GM18511 (cell line): Measurements from ENCODE around the gene SORL1-AS1.

Experiments
- ATAC-seq: cut with Tn5 transposase; IDR thresholded peaks from one replicate; pipeline ENCODE4 v1.9.1; 2021; ENCODE audit warnings: mild to moderate bottlenecking, moderate library complexity; ENCODE audit not compliant: unreplicated experiment

SORL1-AS1 gene

DNA sequence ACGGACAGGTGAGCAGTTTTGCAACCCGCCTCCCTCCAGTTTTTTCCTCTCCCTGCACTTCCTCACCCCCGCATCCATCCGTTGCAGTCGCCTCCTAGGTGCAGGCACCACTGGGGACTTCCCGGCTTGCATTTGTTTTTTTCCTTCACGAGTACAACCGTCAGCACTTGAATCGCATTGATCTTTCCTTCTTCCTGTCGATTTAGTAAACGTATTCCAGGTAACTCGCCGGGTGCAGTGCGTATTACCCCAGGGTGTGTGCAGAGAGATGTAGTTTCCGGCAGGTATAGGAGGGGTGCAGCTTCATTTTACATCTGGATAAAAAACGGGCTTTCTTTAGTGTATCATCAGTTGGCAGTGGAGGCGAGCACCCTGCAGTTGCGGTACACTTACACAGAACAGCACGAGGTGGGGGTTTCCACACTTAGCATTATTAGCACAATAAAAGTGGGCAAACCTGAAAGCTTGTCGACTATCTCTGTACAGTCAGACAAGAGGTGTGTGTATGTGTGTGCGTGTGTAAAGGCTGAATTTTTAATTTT lies at the start of gene SORL1-AS1:
TSS of gene SORL1-AS1 (minus strand) at position 359 of the 542 bp plus-strand sequence.
- ATAC-seq, result peak; percentile 27

DNA sequence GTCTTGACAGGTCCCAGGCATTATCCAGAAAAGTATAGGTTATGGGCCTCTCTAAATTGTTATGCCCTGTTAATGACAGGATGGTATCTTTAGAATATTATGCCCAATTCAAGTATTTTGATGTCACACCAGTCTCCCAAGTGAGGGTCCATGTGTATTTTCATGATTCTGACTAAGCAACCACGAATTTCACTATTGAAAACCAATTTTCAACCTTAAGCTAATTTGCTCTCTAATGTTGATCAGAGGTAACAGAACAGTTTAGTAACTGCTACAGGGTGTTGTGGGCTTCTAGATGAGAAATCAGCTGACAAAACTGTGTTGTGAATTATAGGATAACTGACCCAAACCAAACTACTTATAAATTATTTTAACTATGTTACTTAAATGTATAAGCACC lies 48.0 kb upstream of the SORL1-AS1 start:
- ATAC-seq, result no peak

DNA sequence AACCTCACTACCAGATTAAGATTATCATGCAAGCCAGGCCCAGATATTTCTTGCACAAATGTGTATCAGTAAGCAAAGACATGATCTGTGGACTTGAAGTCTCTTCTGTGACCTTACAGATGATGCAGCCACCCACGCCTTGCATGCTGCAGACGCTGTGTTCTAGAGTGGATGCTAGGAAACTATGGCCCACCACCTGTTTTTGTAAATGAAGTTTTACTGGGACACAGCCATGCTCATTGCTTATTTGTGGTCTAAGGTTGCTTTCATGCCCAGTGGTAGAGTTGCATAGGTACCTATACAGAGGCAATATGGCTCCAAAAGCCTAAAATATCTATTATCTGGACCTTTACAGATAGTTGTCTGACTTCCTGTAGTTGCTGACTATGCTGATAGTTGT lies 47.5 kb upstream of the SORL1-AS1 start:
- ATAC-seq, result no peak

DNA sequence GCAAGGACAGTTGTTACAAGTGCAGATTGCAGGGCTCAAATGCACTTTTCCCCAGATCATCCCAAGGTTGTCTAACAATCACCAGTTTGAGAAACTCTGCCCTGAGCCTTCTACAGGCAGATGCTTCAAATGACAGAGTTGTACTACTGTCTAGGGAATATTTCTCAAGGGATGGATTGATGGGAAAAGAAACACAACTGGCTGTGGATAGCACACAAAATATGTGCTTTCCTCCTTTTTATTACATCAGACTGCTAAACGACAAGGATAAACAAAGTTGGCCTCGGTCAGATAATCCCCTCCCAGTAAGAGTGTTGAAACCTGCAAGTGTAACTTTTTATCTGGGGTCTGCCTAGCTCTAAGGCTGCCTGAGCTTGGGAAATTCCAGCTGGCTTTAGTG lies 46.6 kb upstream of the SORL1-AS1 start:
- no peak for ATAC-seq

DNA sequence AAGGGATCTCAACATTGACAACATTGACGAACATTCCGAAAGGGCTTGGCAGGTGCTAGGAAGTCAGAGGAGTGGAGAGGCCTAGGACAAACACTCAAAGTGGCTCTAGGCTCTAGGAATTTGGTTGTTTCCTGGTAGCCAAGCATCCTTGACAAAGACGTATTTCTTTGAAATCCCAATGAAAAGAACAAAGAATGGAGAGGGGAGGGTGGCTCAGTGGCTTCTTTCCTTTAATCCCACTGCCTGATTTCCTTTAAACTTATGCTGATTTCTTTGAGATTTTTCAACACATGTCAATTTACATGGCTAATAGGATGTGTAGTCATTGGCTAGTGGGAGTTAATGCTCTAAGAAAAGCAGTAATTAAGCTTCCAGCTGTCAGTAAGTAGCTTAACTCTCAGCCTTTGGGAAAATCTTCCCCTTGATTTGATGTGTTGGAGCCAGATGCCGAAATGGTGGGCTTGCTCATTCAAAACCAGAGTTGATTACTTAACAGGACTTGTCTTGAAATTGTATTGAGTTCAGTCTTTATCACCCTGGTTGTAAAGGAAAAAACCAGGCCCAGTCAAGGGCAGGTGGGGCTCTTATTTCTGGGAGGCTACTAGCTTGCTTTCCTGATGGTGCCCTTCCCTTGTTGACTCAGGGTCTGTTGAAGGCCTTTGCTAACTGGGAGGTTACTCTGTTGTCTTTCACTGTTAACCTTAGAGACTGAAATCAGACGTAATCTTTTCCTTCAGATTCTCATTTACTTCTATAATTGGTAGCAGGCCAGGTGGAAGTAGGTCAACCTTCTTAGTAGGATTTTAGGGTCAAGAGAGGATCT lies 44.6 kb upstream of the SORL1-AS1 start:
- ATAC-seq, result no peak

DNA sequence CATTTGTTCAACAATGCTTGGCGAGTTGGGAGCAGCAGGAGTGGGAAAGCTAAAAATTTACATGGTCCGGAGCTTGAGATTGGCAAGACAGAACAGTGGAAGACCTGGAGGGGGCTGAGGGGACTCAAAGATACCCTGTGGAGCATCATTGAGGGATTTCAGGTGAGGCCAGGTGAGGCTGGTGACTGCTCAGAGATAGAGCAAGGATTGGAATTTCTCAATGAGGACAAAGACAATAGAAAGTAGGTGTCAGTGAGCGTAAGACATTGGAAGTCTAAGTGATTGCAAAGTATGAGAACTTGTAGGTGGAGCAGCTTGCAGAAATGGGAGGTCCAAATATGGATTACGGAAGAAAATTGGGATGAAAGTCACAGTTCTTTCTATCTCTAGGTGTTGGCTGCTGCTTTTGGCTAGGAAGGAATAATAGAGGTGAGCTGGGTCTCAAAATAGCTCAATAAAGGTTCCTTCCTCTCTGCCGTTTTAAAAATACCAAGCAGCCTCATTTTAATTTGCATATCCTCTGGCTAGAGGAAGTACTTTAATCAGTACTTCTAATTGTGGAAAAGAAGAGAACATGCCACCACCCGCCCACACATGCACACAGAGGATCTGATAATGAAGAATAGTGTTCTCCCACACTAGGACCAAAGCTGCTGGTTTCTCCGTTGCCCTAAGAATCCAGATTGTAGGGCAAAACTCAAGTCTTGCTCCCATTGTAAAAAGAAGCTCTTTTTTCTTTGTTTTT lies 41.8 kb upstream of the SORL1-AS1 start:
- peak; percentile 89 for ATAC-seq

DNA sequence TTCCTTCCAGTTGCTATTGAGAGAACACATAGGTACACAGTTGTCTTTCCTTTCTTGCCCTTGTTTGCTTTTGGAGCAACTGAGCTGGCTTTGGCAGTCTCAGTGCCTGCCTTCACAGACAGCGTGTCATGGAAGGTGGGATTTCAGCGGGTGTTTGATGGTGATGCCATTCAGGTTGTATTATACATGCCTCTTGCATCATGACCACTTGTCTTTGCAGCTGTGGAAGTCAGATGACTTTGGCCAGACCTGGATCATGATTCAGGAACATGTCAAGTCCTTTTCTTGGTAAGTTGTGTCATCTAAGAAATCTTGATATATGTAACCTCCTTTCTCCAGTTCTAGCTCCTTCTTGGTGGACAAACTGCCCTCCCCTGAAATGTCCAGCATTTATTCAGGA lies 37.1 kb upstream of the SORL1-AS1 start:
- no peak for ATAC-seq

DNA sequence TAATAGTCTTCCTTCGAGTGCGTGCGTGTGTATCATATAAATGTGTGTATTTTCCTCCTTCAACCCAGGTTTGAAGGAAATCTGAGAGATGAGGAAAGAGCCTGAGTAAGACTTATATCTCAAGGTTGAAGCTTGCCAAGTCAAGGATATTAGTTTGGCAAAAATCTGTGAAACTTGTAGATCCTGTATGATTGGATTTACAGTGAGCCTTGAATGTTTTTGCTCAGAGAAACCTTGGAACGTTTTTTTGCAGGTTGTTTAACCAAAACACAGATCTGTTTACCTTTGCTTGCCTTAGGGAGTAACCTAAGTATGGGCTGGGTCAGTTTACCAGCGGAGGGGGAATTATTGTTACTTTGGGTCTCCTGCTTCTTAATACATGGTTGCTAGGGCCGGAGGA lies 35.9 kb upstream of the SORL1-AS1 start:
- no peak for ATAC-seq

DNA sequence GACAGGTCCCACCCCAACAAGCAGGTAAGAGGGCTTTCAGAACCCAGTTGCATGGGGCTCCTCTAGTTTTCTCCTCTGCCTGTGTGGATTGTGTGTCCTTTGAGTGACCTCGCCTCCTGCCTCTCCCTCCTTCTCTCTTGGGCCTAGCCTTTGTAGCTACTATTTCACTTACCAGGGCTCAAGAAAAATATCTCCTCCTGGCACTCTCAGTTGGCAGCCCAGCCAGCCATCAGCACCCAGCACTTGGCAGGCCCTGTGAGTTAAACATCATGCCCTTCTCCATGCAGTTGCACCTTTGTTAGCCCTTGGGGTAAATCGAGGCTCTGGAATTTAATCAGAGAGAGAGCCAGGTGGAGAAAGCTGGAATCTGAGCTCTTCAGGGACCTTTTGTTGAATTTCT lies 35.4 kb upstream of the SORL1-AS1 start:
- no peak for ATAC-seq

DNA sequence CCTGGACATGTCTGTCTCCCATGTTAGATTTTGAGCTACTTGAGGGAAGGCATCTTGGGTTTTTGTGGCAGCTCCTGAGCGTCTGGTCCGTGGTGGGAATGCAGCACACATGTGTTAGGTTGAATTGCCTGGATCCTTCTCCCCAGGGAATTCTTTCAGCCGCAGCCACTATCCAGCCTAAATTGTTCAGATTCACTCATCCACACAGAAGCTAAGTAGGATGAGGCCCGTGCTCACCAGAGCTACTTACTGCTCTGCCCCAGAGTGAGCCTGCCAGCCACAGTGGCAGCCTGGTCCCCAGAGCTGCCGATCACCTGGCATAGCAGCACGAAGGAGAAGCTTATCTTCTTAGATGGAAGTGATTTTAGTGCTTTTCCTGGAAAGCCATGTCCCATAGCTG lies 34.4 kb upstream of the SORL1-AS1 start:
- no peak for ATAC-seq

DNA sequence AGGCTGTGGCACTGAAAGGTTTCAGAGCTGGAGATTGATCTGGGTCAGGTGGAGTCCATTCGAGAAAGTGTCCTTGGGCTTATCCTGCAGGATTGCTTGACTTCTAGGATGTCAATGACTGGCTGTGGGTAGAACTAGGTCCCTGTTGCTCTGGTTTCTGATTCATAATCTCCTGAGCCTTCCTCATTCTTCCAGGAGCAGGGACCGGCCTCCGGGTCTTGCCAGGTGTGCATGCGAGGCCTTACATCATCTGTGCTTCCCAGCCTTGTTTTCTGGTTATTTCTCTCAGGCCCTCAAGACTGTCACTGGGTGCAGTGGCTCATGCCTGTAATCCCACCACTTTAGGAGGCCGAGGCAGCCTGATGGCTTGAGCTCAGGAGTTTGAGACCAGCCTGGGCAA lies 33.3 kb upstream of the SORL1-AS1 start:
- ATAC-seq, result no peak

DNA sequence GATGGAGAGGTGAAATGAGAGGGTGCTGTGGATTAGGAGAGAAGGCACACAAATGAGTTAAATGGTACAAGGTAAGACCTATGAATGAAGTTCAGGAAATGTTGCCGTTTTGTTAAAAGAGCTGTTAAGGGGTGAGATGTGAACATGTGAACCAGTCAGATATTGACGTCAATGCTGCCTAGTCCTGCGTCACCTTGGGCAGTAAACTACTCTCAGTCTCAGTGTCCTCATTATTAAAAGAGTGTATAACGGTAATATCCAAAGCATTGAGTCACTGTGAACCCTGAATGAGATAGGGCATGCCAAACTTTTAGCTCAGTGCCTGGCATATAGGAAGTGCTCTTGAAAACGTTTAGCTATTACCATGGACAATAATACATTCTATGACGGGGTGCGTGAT lies 32.4 kb upstream of the SORL1-AS1 start:
- ATAC-seq, result no peak

DNA sequence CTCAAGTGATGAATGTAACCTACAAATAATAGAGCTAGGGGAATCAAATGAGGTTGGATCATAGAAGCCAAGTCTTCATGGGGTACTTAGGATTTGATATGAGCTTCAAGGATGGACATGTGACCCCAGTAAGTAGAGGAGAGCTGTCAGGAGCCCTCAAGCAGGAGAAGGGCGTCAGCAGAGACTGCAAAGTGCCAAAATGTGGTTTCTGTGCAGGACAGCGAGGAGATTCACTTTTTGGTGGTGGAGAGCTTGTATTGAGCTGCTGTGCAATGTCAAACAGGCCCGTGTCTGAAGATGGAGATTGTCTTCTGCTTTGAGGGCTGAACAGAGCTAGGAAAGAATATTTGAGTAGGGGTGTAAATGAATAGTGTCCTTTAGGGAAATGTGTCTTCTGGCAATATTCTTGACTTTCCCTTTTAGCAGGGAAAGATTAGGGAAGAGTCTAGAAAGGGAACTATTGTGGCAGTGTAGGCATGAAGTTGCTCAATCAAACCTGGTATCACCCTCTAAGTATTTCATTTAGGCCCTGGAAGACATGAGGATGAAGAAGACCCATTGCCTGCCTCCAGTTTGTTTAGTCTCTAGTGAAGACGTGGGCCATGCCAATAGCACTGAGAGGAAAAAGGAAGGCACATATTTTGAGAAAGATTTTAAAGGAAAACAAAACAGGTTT lies 31.2 kb upstream of the SORL1-AS1 start:
- no peak for ATAC-seq

DNA sequence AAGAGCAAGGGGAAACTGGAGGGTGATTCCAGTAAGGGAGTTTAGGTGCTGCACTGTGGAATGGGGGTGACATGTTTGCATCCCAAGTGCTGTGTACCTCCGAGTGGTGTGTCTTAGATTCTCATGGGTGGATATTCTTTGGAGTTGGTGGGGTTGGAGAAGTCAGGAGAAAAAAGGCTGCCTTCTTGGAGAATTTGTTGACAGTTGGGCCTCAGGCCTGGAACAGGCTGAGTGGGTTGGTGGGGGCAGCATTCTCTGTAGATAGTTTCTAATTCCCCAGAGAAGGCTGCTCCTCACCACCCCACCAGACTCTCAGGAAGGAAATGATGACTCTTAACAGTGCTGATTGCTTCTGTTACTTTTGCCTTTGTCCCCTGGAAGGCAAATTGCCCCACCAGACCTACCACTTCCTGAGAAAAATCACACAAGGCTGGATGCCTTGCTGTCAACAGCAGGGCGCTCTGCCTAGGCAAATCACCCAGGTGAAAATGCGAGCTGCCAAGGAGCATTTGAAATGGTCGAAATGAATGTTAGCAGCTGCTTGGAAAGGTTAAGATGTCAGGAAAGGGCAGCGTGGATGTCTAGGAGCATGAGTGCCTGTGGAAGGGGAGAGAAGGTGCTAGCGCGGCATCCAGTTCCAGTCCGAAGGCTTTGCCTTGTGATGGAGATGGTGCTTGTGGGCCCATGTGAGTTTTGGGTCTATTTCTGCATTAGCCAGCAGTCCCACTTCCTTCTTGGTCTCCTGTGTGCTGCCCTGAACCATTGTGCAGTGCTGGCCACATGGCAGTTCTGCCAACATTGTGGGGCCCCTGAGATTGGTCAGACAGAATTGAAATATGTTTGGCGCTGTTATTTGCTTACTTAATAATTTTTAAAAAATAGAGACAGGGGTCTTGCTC lies 29.7 kb upstream of the SORL1-AS1 start:
- peak; percentile 91 for ATAC-seq

DNA sequence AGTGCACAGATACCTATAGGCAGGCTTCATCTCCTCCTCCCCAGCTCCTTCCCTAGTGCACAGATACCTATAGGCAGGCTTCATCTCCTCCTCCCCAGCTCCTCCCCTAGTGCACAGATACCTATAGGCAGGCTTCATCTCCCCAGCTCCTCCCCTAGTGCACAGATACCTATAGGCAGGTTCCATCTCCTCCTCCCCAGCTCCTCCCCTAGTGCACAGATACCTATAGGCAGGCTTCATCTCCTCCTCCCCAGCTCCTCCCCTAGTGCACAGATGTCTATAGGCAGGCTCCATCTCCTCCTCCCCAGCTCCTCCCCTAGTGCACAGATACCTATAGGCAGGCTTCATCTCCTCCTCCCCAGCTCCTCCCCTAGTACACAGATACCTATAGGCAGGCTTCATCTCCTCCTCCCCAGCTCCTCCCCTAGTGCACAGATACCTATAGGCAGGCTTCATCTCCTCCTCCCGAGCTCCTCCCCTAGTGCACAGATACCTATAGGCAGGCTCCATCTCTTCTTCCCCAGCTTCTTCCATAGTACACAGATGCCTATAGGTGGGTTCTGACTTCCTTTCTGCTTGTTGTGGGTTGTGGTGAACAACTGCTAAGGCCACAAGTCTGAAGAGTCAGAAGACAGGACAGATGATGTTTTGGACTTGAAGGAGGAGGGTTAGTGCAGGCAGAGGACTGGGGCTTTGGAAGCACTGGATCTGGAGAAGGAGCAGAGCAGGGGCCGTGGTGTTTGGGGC lies 28.9 kb upstream of the SORL1-AS1 start:
- ATAC-seq, result peak; percentile 60

DNA sequence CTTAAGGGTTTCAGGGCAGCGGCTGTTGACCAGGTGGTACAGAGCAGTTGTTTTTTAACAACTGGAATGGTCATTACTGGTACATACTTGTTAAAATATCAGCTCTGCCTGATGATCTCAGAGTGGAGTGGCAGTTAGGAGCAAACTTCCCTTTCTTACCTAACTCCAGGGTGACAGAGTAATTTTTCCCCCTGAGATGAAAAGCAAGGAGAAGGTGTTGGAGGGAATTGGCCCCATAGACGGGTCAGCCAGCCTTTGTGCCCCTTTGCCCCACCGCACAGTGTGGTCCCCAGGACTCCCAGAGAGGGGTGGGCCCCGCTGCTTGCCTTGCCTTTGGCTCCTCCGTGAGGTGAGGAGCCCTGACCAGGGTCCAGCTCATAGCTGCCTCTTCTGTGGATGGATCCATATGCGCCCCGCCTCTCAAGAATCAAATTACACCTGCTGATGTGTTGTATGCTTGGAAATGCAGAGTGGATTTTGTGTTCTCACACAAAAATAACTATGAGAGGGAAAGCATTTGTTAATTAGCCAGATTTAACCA lies 27.0 kb upstream of the SORL1-AS1 start:
- no peak for ATAC-seq

DNA sequence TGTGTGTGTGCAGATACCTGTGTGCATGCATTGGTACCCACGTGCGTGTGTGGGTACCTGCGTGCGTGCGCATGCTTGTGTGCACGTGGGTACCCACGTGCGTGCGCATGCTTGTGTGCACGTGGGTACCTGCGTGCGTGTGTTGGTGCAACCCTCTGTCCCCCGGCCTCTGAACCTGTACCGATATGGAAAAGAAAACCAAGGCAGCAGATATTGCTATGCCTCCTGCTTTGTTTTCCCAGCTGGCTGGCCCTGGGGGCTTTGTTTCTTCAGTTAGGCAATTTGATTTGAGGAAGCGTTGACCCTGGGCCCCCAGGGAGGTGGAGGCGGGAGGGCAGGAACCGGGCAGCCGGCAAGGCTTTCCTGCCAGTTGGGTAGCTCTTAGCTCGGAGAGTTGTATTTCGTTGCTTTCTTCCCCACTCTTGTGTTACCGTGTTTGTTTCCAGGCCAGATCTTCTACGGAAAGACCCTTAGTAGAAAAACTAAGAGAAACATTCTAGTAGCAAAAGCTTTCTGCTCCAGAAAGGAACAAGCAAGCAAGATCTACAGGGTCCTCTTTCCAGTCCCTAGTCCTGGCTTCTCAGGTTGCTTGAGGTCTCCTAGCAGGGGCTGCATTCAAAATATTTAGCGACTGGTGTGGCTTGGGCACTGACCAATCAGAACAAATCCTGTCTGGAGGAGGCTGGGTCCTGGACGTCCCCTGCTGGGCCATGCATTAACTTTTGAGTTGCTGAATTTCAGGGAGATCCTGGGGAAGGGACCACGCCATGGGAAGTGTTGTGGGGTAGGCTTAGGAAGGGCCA lies 26.3 kb upstream of the SORL1-AS1 start:
- ATAC-seq, result no peak

DNA sequence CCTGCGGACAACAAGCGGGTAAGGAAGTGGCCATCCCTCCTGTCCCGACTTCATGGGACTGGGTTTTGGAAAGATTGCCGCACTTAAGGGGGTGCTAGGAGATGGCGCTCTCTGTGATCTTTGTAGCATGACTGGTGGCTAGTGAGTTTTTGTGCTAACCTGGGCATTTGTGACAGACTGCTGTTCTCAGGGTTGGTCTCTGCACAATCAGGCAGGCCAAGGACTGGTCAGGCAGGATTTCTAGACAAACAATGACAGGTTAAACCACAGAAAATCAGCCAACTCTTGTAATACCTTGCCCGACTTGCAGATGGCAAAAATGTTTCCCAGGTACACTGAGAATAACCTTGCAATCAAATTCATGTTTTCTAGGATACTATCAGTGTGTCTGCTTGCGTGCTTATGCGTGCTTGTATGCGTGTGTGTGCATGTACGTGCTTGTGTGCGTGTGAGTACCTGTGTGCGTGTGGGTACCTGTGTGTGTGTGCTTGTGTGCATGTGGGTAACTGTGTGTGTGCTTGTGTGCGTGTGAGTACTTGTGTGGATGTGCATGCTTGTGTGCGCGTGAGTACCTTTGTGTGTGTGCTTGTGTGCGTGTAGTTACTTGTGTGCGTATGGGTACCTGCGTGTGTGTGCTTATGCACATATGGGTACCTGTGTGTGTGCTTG lies 25.6 kb upstream of the SORL1-AS1 start:
- ATAC-seq, result no peak
